IPS-18a (cell line): ENCODE results near the gene CD247.

Experiments
- H3K27ac ChIP-seq: one replicate; pipeline ENCODE4 v1.5.1; 2013; ENCODE audit warnings: low read length
- H3K27me3 ChIP-seq: one replicate; pipeline ENCODE4 v1.6.1; 2013; ENCODE audit warnings: mild to moderate bottlenecking, low read length; ENCODE audit not compliant: control insufficient read depth, insufficient read depth
- H3K36me3 ChIP-seq: one replicate; pipeline ENCODE4 v1.6.1; 2013; ENCODE audit warnings: low read depth, low read length; ENCODE audit not compliant: control insufficient read depth
- H3K4me1 ChIP-seq: one replicate; pipeline ENCODE4 v1.6.1; 2013; ENCODE audit warnings: low read depth, low read length; ENCODE audit not compliant: control insufficient read depth
- H3K4me3 ChIP-seq: one replicate; pipeline ENCODE4 v1.5.1; 2013; ENCODE audit warnings: low read length
- H3K9ac ChIP-seq: one replicate; pipeline ENCODE4 v1.6.1; 2013; ENCODE audit warnings: mild to moderate bottlenecking, low read length, moderate library complexity
- H3K9me3 ChIP-seq: one replicate; pipeline ENCODE4 v1.6.1; 2013; ENCODE audit warnings: low read depth, low read length; ENCODE audit not compliant: control insufficient read depth

Gene CD247

DNA sequence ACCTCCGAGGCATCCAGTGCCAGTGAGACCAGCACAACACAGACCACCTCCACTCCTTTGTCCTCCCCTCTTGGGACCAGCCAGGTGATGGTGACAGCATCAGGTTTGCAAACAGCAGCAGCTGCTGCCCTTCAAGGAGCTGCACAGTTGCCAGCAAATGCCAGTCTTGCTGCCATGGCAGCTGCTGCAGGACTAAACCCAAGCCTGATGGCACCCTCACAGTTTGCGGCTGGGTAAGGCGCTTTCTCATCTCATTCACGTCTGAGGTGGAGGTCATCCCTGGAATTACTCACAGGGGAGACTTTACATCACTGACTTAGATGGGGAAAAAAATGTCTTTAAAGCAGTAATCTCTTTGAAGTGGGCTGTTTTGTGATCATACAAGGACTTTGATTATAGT is 106.3 kb downstream of the CD247 start:
- no peak overlapping the region for H3K4me3 ChIP-seq
- H3K9me3 ChIP-seq, result no peaks in the 10 kb centered on the region

DNA sequence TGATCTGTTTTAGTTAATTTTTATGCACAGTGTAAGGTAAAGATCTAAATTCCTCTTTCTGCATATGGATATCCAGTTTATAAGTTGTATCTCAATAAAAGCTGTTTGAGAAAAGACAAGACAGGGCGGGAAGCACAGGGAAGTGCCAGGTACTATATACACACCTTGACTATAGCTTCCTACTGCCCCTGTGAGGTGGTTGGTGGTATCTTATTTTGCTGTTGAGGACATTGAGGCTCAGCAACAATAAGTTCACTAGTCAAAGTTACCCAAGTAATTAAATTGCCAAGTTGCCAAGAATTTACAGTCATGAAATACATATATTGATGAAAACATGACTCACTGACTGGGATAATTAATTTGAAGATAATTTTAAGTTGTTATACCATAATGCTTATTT is 109.1 kb downstream of the CD247 start:
- Histone ChIP-seq H3K27ac (no peak overlapping the region), H3K4me3 (no peak overlapping the region)

More for the DNA sequence above, 106.3 kb downstream of the CD247 start:
- Histone ChIP-seq H3K36me3 (peaks cover 53% of the 10 kb centered on the region), H3K27me3 (no peaks in the 10 kb centered on the region), H3K9ac (no peak overlapping the region), H3K4me1 (no peaks in the 10 kb centered on the region), H3K27ac (no peak overlapping the region)

GRCh38 chr1:167408355-167408754 is 110.0 kb downstream of the CD247 start:
- H3K27ac ChIP-seq, result no peak overlapping the region
- H3K27me3 ChIP-seq, result no peaks in the 10 kb centered on the region
- H3K9me3 ChIP-seq, result no peaks in the 10 kb centered on the region
- H3K4me1 ChIP-seq, result no peaks in the 10 kb centered on the region
- no peak overlapping the region for H3K4me3 ChIP-seq
- peaks cover 42% of the 10 kb centered on the region for H3K36me3 ChIP-seq
- H3K9ac ChIP-seq, result no peak overlapping the region

More for the DNA sequence above, 109.1 kb downstream of the CD247 start:
- Histone ChIP-seq H3K36me3 (peaks cover 41% of the 10 kb centered on the region), H3K9me3 (no peaks in the 10 kb centered on the region), H3K9ac (no peak overlapping the region), H3K27me3 (no peaks in the 10 kb centered on the region), H3K4me1 (no peaks in the 10 kb centered on the region)

GRCh38 chr1:167404908-167405307 is 113.4 kb downstream of the CD247 start:
- Histone ChIP-seq H3K36me3 (peaks cover 43% of the 10 kb centered on the region), H3K4me1 (no peaks in the 10 kb centered on the region), H3K4me3 (no peak overlapping the region), H3K27me3 (no peaks in the 10 kb centered on the region), H3K9me3 (no peaks in the 10 kb centered on the region), H3K9ac (no peak overlapping the region), H3K27ac (no peak overlapping the region)

DNA sequence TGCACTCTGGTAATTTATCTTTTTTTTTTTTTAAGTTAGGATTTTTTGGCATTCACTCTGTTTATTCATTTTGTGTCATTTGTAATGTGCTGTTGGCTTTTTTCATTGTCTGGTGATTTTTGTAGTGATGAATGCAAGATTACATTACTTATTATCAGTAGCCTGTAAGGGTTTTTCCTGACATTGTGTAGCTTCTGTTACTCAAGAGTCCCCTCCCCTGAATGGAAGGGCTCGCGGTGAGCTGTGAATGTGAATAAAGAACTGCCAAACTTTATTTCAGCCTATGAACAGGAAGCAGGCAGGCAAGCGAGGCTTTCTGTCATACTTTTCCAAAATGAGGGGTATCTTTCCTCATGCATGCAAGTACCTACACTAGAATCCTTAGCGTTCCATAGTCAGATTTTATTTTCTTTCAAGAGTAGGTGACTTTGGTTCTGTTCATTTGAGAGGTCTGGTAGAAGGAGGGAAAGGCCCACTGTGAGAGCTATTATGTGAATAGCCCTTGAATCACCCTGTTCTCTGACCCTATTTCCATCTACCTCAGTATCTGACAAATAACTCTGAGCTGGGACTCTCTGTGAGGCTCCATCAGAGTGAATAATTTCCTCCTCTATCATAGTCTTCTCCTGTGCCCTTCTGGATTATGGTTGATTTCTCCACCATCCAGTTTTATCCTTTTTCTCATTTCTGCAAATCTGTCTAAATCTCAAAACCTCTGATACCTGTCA is 114.0 kb downstream of the CD247 start:
- Histone ChIP-seq H3K9me3 (no peaks in the 10 kb centered on the region), H3K4me1 (no peaks in the 10 kb centered on the region), H3K9ac (no peak overlapping the region), H3K4me3 (no peak overlapping the region), H3K36me3 (peaks cover 43% of the 10 kb centered on the region), H3K27ac (no peak overlapping the region), H3K27me3 (no peaks in the 10 kb centered on the region)

DNA sequence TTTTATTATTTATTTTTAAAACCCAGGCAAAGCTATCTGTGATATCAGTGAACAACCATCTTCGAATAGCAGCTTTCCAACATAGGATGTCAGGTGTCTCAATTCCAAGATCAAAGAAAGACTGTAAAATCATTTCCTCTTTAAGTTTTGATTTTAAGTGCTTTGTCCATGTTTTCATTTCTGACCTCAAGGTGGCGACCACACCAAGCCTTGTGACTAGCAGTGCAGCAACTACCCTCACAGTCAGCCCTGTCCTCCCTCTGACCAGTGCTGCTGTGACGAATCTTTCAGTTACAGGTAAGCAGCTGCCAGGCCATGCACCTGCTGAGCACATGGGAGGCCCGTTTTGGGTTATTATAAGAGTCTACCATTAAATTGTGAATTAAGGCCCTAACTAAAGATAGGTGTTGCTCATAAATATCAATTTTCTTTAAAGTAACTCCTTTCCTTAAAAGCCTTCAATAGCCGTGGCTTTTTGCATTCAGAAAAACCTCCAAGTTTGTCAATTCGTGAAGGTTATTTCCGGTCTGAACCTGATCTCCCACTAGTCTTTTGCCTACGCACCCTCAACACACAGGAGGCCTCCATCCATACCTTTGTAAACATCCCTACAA is 117.0 kb downstream of the CD247 start:
- Histone ChIP-seq H3K9me3 (no peaks in the 10 kb centered on the region), H3K27ac (no peak overlapping the region), H3K9ac (no peak overlapping the region), H3K4me3 (no peak overlapping the region), H3K27me3 (no peaks in the 10 kb centered on the region), H3K36me3 (peaks cover 60% of the 10 kb centered on the region), H3K4me1 (no peaks in the 10 kb centered on the region)

DNA sequence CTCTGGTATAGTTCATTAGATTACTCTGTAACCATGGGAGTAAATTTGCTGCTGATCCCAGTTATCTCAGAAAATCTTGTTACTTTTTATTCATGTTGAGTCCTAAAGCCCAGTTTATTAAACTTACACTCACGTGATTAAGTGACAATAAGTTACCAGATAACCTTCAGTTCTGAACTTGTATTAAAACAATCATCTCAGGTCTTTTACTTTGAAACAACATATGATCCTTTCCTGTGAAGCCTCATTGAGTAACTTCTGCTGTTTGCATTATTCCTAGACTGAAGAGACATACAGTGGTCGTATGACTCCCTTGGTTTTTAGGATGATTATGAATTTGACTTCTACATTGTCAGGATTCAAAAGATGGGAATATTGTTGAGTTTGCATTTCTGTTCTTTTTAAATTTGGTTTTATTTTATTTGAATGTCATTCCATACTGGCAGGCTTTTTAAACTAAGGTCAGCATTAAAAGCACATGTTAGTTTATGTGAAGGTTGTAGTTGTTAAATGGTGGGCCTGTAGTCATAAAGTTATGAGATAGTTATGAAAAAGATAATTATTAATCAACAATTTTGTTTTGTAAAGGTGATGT is 117.9 kb downstream of the CD247 start:
- Histone ChIP-seq H3K9ac (no peak overlapping the region), H3K9me3 (no peaks in the 10 kb centered on the region), H3K27ac (no peak overlapping the region), H3K27me3 (no peaks in the 10 kb centered on the region), H3K4me3 (no peak overlapping the region), H3K4me1 (no peaks in the 10 kb centered on the region), H3K36me3 (peaks cover 58% of the 10 kb centered on the region)

DNA sequence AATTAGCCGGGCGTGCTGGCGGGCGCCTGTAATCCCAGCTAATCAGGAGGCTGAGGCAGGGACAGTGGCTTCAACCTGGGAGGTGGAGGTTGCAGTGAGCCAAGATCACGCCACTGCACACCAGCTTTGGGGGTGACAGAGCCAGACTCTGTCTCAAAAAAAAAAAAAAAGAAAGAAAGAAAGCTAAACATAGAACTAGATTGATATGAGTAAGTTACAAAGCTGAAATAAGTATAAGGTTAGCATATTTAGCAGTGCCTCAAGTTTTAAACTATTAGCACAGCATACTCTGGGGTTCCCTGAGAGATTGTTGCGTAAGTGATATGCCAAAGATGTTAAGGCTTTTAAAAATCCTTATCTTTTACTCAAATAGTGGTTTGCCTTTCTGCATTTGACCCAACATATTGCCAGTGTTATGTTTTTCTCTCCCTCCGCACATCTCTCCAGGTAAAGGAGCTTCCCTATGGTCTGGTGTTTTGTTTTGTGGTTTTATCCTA is 126.1 kb downstream of the CD247 start:
- H3K36me3 ChIP-seq, result peaks cover 34% of the 10 kb centered on the region
- no peaks in the 10 kb centered on the region for H3K27me3 ChIP-seq
- H3K4me1 ChIP-seq, result no peaks in the 10 kb centered on the region
- no peak overlapping the region for H3K4me3 ChIP-seq
- no peak overlapping the region for H3K27ac ChIP-seq
- H3K9me3 ChIP-seq, result no peaks in the 10 kb centered on the region
- H3K9ac ChIP-seq, result no peak overlapping the region

DNA sequence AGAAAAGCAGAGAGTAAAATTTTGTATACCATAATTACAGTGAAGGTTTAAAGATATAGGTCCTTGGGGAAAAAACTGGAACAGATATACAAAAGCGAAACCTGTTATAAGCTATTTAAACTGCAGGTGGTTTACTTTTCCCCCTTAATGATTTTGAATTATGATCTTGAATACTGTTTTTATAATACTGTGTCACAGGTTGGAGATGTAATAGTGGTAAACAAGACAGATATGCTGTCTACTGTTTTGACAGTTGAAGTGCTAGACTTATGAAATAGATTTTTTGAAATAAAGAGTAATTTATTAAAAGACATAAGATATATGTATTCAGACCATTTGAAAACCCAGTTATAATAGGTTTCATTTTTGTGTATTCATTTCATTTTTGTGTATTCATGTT is 129.4 kb downstream of the CD247 start:
- no peaks in the 10 kb centered on the region for H3K9me3 ChIP-seq

GRCh38 chr1:167387251-167387910 is 130.9 kb downstream of the CD247 start:
- H3K4me3 ChIP-seq, result no peak overlapping the region
- no peaks in the 10 kb centered on the region for H3K4me1 ChIP-seq
- peaks cover 52% of the 10 kb centered on the region for H3K36me3 ChIP-seq
- H3K9ac ChIP-seq, result no peak overlapping the region
- no peaks in the 10 kb centered on the region for H3K27me3 ChIP-seq
- no peaks in the 10 kb centered on the region for H3K9me3 ChIP-seq
- no peak overlapping the region for H3K27ac ChIP-seq

More for the DNA sequence above, 129.4 kb downstream of the CD247 start:
- peaks cover 47% of the 10 kb centered on the region for H3K36me3 ChIP-seq
- H3K27me3 ChIP-seq, result no peaks in the 10 kb centered on the region
- no peak overlapping the region for H3K9ac ChIP-seq
- no peaks in the 10 kb centered on the region for H3K4me1 ChIP-seq
- H3K4me3 ChIP-seq, result no peak overlapping the region
- H3K27ac ChIP-seq, result no peak overlapping the region
